HG02938 (cell line): ENCODE results near the gene BCKDHA.
"Not testable (repeated sequence)": the region's sequence is repeated elsewhere in the genome, so short reads cannot be mapped to it uniquely, and the experiment has no call there.

Experiments used
- ATAC-seq: cut with Tn5 transposase; IDR thresholded peaks from one replicate; pipeline ENCODE4 v1.9.1; 2021; ENCODE audit warnings: mild to moderate bottlenecking, moderate library complexity; ENCODE audit not compliant: unreplicated experiment

Gene BCKDHA

GRCh38 chr19:41364524-41365391 is 32.9 kb upstream of the BCKDHA start:
- no peak for ATAC-seq

GRCh38 chr19:41366089-41366488 is 31.5 kb upstream of the BCKDHA start:
- ATAC-seq = no peak

DNA sequence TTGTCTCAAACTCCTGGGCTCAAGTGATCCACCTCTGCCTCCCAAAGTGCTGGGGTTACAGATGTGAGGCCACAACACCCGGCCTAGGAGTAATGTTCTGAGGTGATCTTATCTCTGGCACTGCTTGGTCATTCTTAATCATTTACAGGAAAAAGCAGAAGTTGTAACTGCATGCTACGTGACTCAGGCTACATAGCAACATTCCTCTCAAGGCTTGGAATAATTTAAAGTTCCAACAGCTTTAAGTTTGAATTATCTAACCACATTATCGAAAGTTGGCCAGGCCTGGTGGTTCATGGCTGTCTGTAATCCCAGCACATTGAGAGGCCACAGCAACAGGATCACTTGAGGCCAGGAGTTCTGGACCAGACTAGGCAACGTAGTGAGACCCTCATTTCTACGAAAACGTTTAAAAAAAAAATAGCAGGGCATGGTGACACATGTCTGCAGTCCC is 29.7 kb upstream of the BCKDHA start:
- ATAC-seq = no peak

DNA sequence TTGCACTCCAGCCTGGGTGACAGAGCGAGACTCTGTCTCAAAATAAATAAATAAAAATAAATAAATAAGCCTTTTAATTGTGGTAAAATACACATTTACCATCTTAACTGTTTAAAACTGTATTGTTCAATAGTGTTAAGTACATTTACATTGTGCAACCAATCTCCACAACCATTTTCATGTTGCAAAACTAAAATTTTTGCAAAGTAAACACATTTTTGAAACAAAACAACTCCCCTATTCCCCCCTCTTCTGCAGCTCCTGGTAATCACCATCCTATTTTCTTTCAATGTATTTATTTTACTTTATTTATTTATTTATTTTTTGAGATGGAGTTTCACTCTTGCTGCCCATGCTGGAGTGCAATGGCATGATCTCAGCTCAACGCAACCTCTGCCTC is 27.8 kb upstream of the BCKDHA start:
- no peak for ATAC-seq

GRCh38 chr19:41371119-41371518 is 26.5 kb upstream of the BCKDHA start:
- not testable (repeated sequence) for ATAC-seq

GRCh38 chr19:41371541-41371940 is 26.1 kb upstream of the BCKDHA start:
- ATAC-seq = no peak

- no peak for ATAC-seq
These were observed 25.1 kb upstream of the BCKDHA start for GRCh38 chr19:41372501-41372900.

- no peak for ATAC-seq
These were observed 23.6 kb upstream of the BCKDHA start for GRCh38 chr19:41373993-41374392.

DNA sequence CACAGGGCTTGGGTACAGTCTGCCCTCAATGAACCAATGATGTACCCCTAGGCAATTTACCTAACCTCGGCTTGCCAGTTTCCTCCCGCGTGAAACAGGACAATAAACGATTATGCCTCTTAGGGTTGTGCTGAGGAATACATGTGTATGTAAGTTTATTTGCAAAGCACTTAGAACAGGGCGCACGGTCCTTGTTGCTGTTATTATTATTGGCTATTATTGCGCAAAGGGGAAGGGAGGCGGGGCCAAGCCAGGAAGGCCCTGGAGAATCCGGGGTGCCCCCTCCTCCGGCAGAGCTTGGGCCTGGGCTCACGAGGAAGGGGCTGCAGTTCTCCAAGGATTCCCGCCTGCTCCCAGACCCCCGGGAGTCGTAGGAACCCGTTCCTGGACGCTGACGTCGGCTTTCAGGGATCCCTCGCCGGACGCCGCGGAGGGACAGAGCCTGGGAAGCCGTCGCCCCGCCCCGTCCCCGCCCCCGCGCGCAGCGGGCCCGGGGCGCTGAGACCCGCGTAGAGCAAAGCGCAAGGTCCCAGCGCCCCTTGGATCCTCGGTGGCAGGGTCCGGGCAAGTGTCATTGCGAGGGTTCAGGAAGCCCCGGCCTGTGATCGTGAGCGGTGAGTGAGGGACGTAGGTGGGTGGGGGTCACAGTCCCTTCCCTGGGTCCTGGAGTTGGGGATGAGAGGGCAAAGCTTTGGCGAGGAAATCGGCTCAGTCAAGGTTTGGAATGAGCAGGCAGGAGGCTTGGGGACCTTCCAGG is 21.2 kb upstream of the BCKDHA start, which contains the start of gene TMEM91:
TMEM91 (plus strand) TSS at position 293 of the 757 bp plus-strand sequence. CDS start 1,777 bp downstream, outside the sequence.
- no peak for ATAC-seq

GRCh38 chr19:41376998-41377365 is 20.6 kb upstream of the BCKDHA start:
- ATAC-seq = no peak

DNA sequence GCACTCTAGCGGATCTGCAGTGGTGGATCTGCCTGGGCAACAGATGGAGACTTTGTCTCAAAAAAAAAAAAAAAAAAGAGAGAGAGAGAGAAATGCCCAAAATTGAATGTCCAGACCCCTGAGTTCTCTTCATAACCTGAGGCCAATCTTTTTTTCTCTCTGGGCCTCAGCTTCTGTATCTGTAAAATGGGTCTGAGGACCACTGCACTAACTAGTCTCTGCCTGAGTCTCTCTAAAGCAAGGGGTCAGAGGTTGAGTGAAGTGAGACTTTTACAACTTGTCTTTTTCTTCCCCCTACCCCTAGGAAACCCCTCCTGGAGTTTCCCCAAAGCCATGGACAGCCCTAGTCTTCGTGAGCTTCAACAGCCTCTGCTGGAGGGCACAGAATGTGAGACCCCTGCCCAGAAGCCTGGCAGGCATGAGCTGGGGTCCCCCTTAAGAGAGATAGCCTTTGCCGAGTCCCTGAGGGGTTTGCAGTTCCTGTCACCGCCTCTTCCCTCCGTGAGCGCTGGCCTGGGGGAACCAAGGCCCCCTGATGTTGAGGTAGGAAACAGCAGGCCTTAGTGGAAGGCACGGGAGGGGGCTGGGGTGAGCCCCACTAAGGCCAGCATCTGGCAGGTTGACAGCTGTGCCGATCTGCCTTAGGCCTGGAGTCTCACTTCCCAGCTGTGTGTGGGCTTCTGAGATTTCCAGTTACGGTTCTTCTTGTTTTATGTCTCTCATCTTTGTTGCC is 19.5 kb upstream of the BCKDHA start:
- no peak for ATAC-seq

DNA sequence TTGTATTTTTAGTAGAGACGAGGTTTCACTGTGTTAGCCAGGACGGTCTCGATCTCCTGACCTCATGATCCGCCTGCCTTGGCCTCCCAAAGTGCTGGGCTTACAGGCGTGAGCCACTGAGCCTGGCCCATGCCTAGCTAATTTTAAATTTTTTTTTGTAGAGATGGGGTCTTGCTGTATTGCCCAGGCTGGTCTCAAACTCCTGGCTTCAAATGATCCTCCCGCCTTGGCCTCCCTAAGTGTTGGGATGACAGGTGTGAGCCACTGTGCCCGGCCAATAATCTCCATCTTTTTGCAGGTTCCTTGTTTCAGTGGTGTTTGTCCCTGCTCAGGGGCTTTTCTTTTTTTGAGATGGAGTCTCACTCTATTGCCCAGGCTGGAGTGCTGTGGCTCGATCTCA is 16.1 kb upstream of the BCKDHA start:
- ATAC-seq = not testable (repeated sequence)

- ATAC-seq = no peak
These were observed 13.3 kb upstream of the BCKDHA start for GRCh38 chr19:41384351-41384750.

DNA sequence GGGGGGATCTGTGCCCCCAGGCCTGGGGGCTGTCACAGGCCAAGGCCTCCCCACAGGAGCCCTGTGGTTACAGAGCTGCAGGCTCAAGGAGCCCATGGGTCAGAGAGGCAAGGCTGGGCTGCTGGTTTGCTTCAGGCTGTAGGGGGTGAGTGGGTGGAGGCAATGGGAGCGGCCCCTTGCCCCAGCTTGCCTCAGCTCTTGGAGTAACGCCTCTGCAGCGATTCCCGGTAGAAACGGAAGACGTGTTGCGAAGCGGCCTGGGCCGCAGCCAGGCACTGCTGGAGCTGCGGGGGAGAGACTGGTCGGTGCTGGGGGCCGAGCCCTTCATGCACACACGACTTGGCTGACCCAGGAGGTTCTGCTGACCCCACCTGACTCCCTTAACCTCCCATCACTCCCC is 11.2 kb upstream of the BCKDHA start:
- ATAC-seq = no peak

DNA sequence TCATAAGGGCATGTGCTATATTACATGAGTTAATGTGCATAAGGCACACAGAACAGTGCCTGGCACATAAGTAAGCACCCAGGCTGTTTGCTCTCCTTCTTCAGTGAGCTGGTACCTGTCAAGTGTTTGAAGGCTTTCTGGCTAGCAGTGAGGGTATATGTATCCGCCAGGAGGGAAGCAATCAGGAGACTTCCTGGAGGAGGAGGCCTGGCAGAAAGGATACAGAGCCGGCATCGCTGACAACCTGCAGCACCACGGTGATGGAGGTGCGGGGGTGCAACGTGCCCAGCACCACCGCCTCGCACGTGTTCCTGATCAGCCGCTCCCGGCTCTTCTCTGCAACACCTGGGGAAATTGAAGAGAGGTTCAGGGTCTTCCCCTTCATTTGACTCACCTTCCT is 6.0 kb upstream of the BCKDHA start:
- no peak for ATAC-seq

GRCh38 chr19:41392775-41393174 is 4.8 kb upstream of the BCKDHA start:
- no peak for ATAC-seq

GRCh38 chr19:41395355-41395754 is 2.3 kb upstream of the BCKDHA start:
- ATAC-seq = no peak

- no peak for ATAC-seq
These were observed 416 bp downstream of the BCKDHA start for GRCh38 chr19:41398050-41398418.

DNA sequence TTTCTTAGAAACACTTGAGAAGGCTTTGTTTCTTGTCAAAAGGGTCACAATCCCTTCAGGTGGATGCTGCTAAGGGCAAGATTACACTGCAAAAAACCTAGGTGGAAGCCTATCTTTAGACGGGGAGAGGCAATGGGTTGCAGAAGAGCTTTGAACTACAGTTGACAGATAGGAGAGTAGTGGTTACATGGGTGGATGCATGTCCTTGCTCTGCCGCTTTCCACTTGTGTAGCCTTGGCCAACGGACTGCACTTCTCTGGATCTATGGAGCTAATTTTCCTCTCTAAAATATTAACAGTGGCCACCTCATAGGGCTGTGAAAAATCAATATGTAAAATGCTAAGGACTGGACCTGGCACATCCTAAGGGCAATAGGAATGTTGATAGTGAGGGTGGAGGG is 980 bp downstream of the BCKDHA start:
- ATAC-seq = no peak

- ATAC-seq = no peak
These were observed 1.5 kb downstream of the BCKDHA start for GRCh38 chr19:41399091-41399490.

GRCh38 chr19:41399525-41399924 is 1.9 kb downstream of the BCKDHA start:
- no peak for ATAC-seq
